SIG-M5 (cell line): Measurements from ENCODE around the gene KCNH3.
"Not testable (repeated sequence)": the region's sequence is repeated elsewhere in the genome, so short reads cannot be mapped to it uniquely, and the experiment has no call there.

Experiments used
- DNase-seq: peaks from one replicate; lab custom pipeline; 2025; lab: John Stamatoyannopoulos, UW

Gene KCNH3

DNA sequence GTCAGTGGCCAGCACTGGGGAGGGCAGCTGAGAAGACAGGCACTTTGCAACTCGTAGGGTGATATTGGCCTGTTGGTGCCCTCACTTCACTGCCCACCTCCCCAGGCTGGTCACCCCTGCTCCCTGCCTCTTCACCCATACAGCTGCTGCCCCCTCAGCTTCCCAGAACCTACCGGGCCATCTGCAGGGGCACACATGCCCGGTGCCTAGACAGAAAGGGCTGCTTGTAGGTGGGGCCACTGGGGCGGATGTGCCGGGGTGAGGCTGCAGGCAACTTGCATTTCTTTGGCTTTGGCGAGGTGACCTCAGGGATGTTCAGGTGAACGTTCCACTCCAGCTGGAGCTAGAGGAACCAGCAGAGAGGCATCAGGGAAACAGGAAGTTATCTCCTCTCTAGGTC is 49.5 kb downstream of the KCNH3 start:
- DNase-seq, result no peak

DNA sequence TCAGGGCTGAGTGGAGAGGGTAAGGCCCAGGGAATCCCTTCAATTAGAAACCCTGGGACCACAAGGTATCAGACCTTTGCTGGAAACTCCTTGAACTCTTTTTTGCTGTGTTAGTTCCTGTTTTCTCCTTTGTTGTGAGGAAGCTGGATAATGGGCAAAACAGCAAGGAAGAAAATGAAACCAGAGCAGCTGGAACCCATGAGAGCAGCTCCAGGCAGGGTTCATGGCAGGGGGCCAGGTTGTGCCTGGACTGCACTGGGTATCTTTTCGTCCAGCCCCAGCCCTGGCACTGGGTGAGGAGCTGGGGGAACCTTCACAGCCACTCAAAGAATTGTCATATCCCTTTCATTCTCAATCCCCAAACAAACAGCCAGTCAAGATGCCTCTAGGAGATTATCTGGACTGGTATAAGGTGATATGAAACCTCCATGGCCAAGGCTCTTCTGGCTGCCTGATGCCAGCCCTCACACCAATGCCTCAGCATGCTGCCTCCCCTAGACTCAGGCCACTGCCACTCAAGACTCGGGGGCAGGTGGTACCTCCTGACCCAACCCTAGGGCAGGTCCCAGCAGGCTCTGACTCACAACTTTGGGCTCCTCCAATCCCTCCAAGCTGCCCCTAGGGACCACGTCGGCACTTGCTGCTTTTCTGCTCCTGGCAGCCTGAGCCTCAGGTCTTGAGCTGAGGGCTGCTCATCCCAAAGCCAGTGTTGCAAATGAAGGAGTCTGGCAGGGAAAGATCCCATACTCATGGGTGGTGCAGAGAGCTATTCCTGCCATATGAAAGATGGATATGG is 50.1 kb downstream of the KCNH3 start:
- no peak for DNase-seq

DNA sequence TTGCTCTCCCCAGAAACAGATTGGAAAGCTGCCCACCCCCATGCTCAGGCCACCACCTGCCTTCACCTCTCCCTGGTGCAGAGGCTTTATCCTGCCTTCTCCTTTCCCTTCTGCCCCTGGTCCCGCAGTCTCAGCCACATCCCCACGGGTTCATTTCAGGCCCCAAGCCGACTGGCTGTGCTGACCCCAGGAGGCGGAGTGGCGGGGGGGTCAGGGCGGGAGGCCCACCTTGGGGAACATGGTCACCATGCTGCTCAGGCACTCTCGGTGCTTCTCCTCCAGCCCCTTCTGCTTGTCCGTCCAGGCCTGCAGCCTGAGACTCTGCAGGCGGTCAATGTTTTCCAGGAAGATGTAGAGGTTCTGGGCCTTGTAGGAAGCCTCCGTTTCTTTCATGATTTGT is 59.7 kb downstream of the KCNH3 start:
- DNase-seq, result no peak

DNA sequence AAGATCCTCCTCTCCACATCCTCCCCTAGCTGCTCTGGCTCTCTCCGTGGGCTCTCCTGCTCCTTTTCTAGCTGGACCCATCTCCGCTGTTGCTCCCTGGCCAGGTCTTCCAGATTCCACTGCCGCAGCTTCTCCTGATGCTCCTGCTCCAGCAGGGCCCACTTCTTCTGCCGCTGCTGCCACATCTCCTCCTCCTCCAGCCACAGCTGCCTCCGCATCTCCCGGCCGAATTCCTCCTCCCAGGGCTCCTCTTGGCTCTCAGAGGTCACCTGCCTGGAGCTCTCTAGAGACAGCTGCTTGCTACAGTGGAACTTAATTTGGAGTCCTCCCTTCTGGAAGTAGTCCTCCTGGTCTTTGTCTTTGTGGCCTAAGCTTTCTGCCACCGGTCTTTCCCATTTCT is 61.1 kb downstream of the KCNH3 start:
- no peak for DNase-seq

DNA sequence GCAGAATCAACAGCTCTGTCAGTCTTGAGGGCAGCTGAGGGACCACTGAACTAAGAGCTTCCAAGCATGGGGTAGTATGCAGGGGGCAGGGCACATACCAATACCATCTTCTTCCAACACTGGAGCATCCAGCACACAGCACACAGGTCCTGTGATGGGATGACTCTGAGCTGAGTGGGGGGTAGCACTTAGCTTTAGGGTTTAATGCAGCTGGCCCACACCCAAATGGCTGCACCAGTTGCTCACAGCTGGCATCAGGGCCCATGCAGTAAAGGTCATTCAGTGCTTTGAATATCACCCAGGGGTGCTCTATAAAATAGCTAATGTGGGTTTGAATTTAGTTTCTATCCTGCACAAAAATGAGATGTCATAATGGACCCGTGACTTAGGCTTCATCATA is 64.9 kb downstream of the KCNH3 start:
- DNase-seq, result no peak

DNA sequence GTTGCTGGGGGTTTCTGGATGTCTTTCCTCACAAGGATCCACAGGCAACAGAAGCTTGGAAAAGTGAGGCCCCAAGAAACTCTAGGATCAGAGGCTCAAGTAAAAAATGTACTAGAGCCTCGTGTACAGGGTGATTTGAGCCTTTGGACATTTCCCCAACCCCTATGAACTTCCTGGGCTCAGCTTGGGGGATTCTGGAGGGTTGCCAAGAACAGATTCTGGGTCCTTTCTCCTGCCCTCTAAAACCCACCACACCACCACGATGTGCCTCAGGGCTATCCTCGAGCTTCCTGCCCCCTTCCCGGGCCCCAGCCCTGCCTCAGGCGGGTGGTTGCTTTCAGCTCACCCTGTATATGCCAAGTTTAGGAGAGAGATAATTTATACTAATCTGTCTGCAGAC is 66.0 kb downstream of the KCNH3 start:
- no peak for DNase-seq

DNA sequence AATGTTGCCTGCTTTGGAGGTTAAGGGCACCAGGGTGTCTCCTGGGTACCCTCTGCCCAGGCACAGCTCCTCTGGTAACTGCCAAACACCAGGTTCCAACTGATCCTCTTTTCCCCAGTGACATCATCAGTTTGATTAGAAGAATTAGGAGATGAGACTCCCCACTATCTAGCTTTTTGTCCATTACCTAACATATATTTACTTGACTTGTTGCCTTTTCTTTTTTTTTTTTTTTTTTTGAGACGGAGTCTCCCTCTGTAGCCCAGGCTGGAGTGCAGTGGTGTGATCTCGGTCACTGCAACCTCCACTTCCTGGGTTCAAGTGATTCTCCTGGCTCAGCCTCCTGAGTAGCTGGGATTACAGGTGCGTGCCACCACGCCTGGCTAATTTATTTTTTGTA is 66.7 kb downstream of the KCNH3 start, which contains the start of gene FAM186B:
FAM186B (minus strand) TSS at position 101 of the 400 bp plus-strand sequence. CDS start 162 bp downstream, outside the sequence.
- DNase-seq, result not testable (repeated sequence)
